ENCODE measurements around the gene CDK13.

The CDK13 gene

GRCh38 chr7:39973801-39974200 lies 23.7 kb downstream of the CDK13 start:
- WGBS, result 95% methylated on average over 2 of the region's 2 CpGs
- no peak overlapping the region for H2BK15ac ChIP-seq (ENCODE audit: low read depth, poor library complexity, severe bottlenecking)
- no peak overlapping the region for H3K27ac ChIP-seq (ENCODE audit: low read length, poor library complexity, severe bottlenecking)
- H2BK12ac ChIP-seq (ENCODE audit: low read length in 2 of 2), result no peak overlapping the region
- H3K36me3 ChIP-seq (ENCODE audit: control insufficient read depth in 1 of 2, insufficient read depth in 2 of 2, low read depth in 1 of 2, low read length in 2 of 2), result no peaks in the 10 kb centered on the region
- H3K9ac ChIP-seq (ENCODE audit: low read length), result no peak overlapping the region
- H3K18ac ChIP-seq (ENCODE audit: low read depth in 1 of 2, low read length in 2 of 2), result no peak overlapping the region
- no peak for DNase-seq
- peaks cover 1% of the 10 kb centered on the region for H3K4me1 ChIP-seq (ENCODE audit: control insufficient read depth, insufficient read depth, low read depth, low read length)
- peaks cover 2% of the 10 kb centered on the region for H3K79me1 ChIP-seq (replicated peaks; ENCODE audit: low read length, poor library complexity, severe bottlenecking)
- H2AK5ac ChIP-seq (ENCODE audit: low read length, severe bottlenecking), result no peak overlapping the region
- H3K4me2 ChIP-seq (ENCODE audit: low read length, poor library complexity, severe bottlenecking), result no peak overlapping the region
- H3K23ac ChIP-seq (ENCODE audit: low read length in 2 of 2), result no peak overlapping the region
- H4K8ac ChIP-seq (ENCODE audit: low read length), result no peak overlapping the region
- H3K9me3 ChIP-seq (ENCODE audit: control insufficient read depth, low read length), result no peaks in the 10 kb centered on the region
- H3K4ac ChIP-seq (ENCODE audit: low read depth in 1 of 2, low read length in 2 of 2), result no peak overlapping the region
- H2BK5ac ChIP-seq (ENCODE audit: low read depth, low read length, poor library complexity, severe bottlenecking), result no peak overlapping the region
- H4K91ac ChIP-seq (ENCODE audit: low read length), result no peak overlapping the region
- no peak overlapping the region for H2BK120ac ChIP-seq (ENCODE audit: low read depth, low read length)
- no peak overlapping the region for H2AFZ ChIP-seq (ENCODE audit: low read depth, low read length)
- H3K27me3 ChIP-seq (ENCODE audit: control insufficient read depth in 1 of 2, insufficient read depth in 1 of 2, low read length in 2 of 2), result no peaks in the 10 kb centered on the region
- no peak overlapping the region for H3K14ac ChIP-seq (ENCODE audit: low read length in 2 of 2)
- no peak overlapping the region for H3K4me3 ChIP-seq (ENCODE audit: insufficient read depth in 1 of 2, low read depth in 1 of 2, low read length in 2 of 2)

GRCh38 chr7:39978230-39978934 lies 28.3 kb downstream of the CDK13 start:
- no peak overlapping the region for H2BK5ac ChIP-seq (ENCODE audit: low read depth, low read length, poor library complexity, severe bottlenecking)
- 77% methylated on average over 2 of the region's 3 CpGs for WGBS

GRCh38 chr7:39979406-39980073 lies 29.5 kb downstream of the CDK13 start:
- DNase-seq, result no peak
- no peak overlapping the region for H2AK5ac ChIP-seq (ENCODE audit: low read length, severe bottlenecking)

More at GRCh38 chr7:39978230-39978934, 28.3 kb downstream of the CDK13 start:
- H3K18ac ChIP-seq (ENCODE audit: low read depth in 1 of 2, low read length in 2 of 2), result no peak overlapping the region
- peaks cover 4% of the 10 kb centered on the region for H3K79me1 ChIP-seq (replicated peaks; ENCODE audit: low read length, poor library complexity, severe bottlenecking)
- H2BK15ac ChIP-seq (ENCODE audit: low read depth, poor library complexity, severe bottlenecking), result no peak overlapping the region
- no peak for DNase-seq
- no peaks in the 10 kb centered on the region for H3K9me3 ChIP-seq (ENCODE audit: control insufficient read depth, low read length)
- H3K4me2 ChIP-seq (ENCODE audit: low read length, poor library complexity, severe bottlenecking), result no peak overlapping the region
- no peak overlapping the region for H3K23ac ChIP-seq (ENCODE audit: low read length in 2 of 2)
- no peak overlapping the region for H2BK120ac ChIP-seq (ENCODE audit: low read depth, low read length)
- no peak overlapping the region for H2AK5ac ChIP-seq (ENCODE audit: low read length, severe bottlenecking)
- H4K8ac ChIP-seq (ENCODE audit: low read length), result no peak overlapping the region
- H3K4me1 ChIP-seq (ENCODE audit: control insufficient read depth, insufficient read depth, low read depth, low read length), result no peaks in the 10 kb centered on the region
- H3K4ac ChIP-seq (ENCODE audit: low read depth in 1 of 2, low read length in 2 of 2), result no peak overlapping the region
- H3K27me3 ChIP-seq (ENCODE audit: control insufficient read depth in 1 of 2, insufficient read depth in 1 of 2, low read length in 2 of 2), result no peaks in the 10 kb centered on the region
- no peak overlapping the region for H2AFZ ChIP-seq (ENCODE audit: low read depth, low read length)
- no peak overlapping the region for H3K4me3 ChIP-seq (ENCODE audit: insufficient read depth in 1 of 2, low read depth in 1 of 2, low read length in 2 of 2)
- H4K91ac ChIP-seq (ENCODE audit: low read length), result no peak overlapping the region
- no peak overlapping the region for H3K27ac ChIP-seq (ENCODE audit: low read length, poor library complexity, severe bottlenecking)
- H3K14ac ChIP-seq (ENCODE audit: low read length in 2 of 2), result no peak overlapping the region
- no peaks in the 10 kb centered on the region for H3K36me3 ChIP-seq (ENCODE audit: control insufficient read depth in 1 of 2, insufficient read depth in 2 of 2, low read depth in 1 of 2, low read length in 2 of 2)
- H2BK12ac ChIP-seq (ENCODE audit: low read length in 2 of 2), result no peak overlapping the region
- H3K9ac ChIP-seq (ENCODE audit: low read length), result no peak overlapping the region

GRCh38 chr7:39985398-39985918 lies 35.4 kb downstream of the CDK13 start:
- Histone ChIP-seq H4K91ac (ENCODE audit: low read length) (no peak overlapping the region), H2AK5ac (ENCODE audit: low read length, severe bottlenecking) (no peak overlapping the region), H2BK12ac (ENCODE audit: low read length in 2 of 2) (no peak overlapping the region)

More at GRCh38 chr7:39979406-39980073, 29.5 kb downstream of the CDK13 start:
- no peak overlapping the region for H2BK120ac ChIP-seq (ENCODE audit: low read depth, low read length)
- H3K4ac ChIP-seq (ENCODE audit: low read depth in 1 of 2, low read length in 2 of 2), result no peak overlapping the region
- peaks cover 0 to 3% of the 10 kb centered on the region in 2 experiments for H3K36me3 ChIP-seq (ENCODE audit: control insufficient read depth in 1 of 2, insufficient read depth in 2 of 2, low read depth in 1 of 2, low read length in 2 of 2)
- H3K79me1 ChIP-seq (replicated peaks; ENCODE audit: low read length, poor library complexity, severe bottlenecking), result peaks cover 4% of the 10 kb centered on the region
- 92% methylated on average over 6 of the region's 8 CpGs for WGBS
- H3K14ac ChIP-seq (ENCODE audit: low read length in 2 of 2), result no peak overlapping the region
- H2BK12ac ChIP-seq (ENCODE audit: low read length in 2 of 2), result no peak overlapping the region
- no peaks in the 10 kb centered on the region for H3K9me3 ChIP-seq (ENCODE audit: control insufficient read depth, low read length)
- H3K23ac ChIP-seq (ENCODE audit: low read length in 2 of 2), result no peak overlapping the region
- H4K8ac ChIP-seq (ENCODE audit: low read length), result no peak overlapping the region
- H3K9ac ChIP-seq (ENCODE audit: low read length), result no peak overlapping the region
- H3K4me2 ChIP-seq (ENCODE audit: low read length, poor library complexity, severe bottlenecking), result no peak overlapping the region
- H3K27me3 ChIP-seq (ENCODE audit: control insufficient read depth in 1 of 2, insufficient read depth in 1 of 2, low read length in 2 of 2), result no peaks in the 10 kb centered on the region
- H3K4me3 ChIP-seq (ENCODE audit: insufficient read depth in 1 of 2, low read depth in 1 of 2, low read length in 2 of 2), result no peak overlapping the region
- H2AFZ ChIP-seq (ENCODE audit: low read depth, low read length), result no peak overlapping the region
- no peak overlapping the region for H3K18ac ChIP-seq (ENCODE audit: low read depth in 1 of 2, low read length in 2 of 2)
- no peak overlapping the region for H4K91ac ChIP-seq (ENCODE audit: low read length)
- no peak overlapping the region for H2BK15ac ChIP-seq (ENCODE audit: low read depth, poor library complexity, severe bottlenecking)
- no peak overlapping the region for H2BK5ac ChIP-seq (ENCODE audit: low read depth, low read length, poor library complexity, severe bottlenecking)
- no peak overlapping the region for H3K27ac ChIP-seq (ENCODE audit: low read length, poor library complexity, severe bottlenecking)
- peaks cover 2% of the 10 kb centered on the region for H3K4me1 ChIP-seq (ENCODE audit: control insufficient read depth, insufficient read depth, low read depth, low read length)

More at GRCh38 chr7:39985398-39985918, 35.4 kb downstream of the CDK13 start:
- Histone ChIP-seq H3K27me3 (ENCODE audit: control insufficient read depth in 1 of 2, insufficient read depth in 1 of 2, low read length in 2 of 2) (no peaks in the 10 kb centered on the region), H3K23ac (ENCODE audit: low read length in 2 of 2) (no peak overlapping the region), H3K4me1 (ENCODE audit: control insufficient read depth, insufficient read depth, low read depth, low read length) (peaks cover 5% of the 10 kb centered on the region), H3K4me2 (ENCODE audit: low read length, poor library complexity, severe bottlenecking) (no peak overlapping the region), H3K27ac (ENCODE audit: low read length, poor library complexity, severe bottlenecking) (no peak overlapping the region), H3K4ac (ENCODE audit: low read depth in 1 of 2, low read length in 2 of 2) (no peak overlapping the region), H2BK15ac (ENCODE audit: low read depth, poor library complexity, severe bottlenecking) (no peak overlapping the region), H2BK5ac (ENCODE audit: low read depth, low read length, poor library complexity, severe bottlenecking) (no peak overlapping the region), H2AFZ (ENCODE audit: low read depth, low read length) (no peak overlapping the region), H3K9ac (ENCODE audit: low read length) (no peak overlapping the region), H3K18ac (ENCODE audit: low read depth in 1 of 2, low read length in 2 of 2) (no peak overlapping the region), H2BK120ac (ENCODE audit: low read depth, low read length) (no peak overlapping the region), H3K4me3 (ENCODE audit: insufficient read depth in 1 of 2, low read depth in 1 of 2, low read length in 2 of 2) (no peak overlapping the region), H3K9me3 (ENCODE audit: control insufficient read depth, low read length) (no peaks in the 10 kb centered on the region), H4K8ac (ENCODE audit: low read length) (no peak overlapping the region), H3K79me1 (replicated peaks; ENCODE audit: low read length, poor library complexity, severe bottlenecking) (peaks cover 11% of the 10 kb centered on the region), H3K14ac (ENCODE audit: low read length in 2 of 2) (no peak overlapping the region), H3K36me3 (ENCODE audit: control insufficient read depth in 1 of 2, insufficient read depth in 2 of 2, low read depth in 1 of 2, low read length in 2 of 2) (peaks cover 6 to 19% of the 10 kb centered on the region in 2 experiments)
- 100% methylated on average over 2 of the region's 4 CpGs for WGBS
- DNase-seq, result no peak

Data from mesenchymal stem cell (in vitro differentiated cells and primary cell).